IPS DF 6.9 (cell line): Measurements from ENCODE around the gene ERC2.

ENCODE experiments used
- DNase-seq: peaks from one replicate; pipeline ENCODE4 v3.0.0-alpha.2; 2013; ENCODE audit warnings: low read depth, low spot score
- H3K27ac ChIP-seq: one replicate; pipeline ENCODE4 v1.5.1; 2013; ENCODE audit warnings: low read length, control low read depth
- H3K27me3 ChIP-seq: 2 replicates; pipeline ENCODE4 v1.6.1; 2013; ENCODE audit warnings: mild to moderate bottlenecking, low read length; ENCODE audit not compliant: control insufficient read depth, insufficient read depth
- H3K36me3 ChIP-seq: 2 replicates; pipeline ENCODE4 v1.6.1; 2013; ENCODE audit warnings: low read length; ENCODE audit not compliant: control insufficient read depth, insufficient read depth
- H3K4me1 ChIP-seq: 2 replicates; pipeline ENCODE4 v1.6.1; 2013; ENCODE audit warnings: low read length; ENCODE audit not compliant: control insufficient read depth, insufficient read depth
- H3K4me3 ChIP-seq: 2 replicates; pipeline ENCODE4 v1.5.1; 2013; ENCODE audit warnings: mild to moderate bottlenecking, low read length
- H3K9me3 ChIP-seq: 2 replicates; pipeline ENCODE4 v1.6.1; 2013; ENCODE audit warnings: low read length, inconsistent platforms; ENCODE audit not compliant: control insufficient read depth, insufficient read depth
- WGBS: extraction: QIAGEN DNeasy Blood & Tissue Kit; methylation state at CpG from one replicate; pipeline ENCODE4 v1.1.7; 2013; ENCODE audit warnings: mixed read lengths, missing lambda C conversion rate; ENCODE audit not compliant: insufficient read length, insufficient coverage; 5-methylcytosine and 5-hydroxymethylcytosine counted together

ERC2 gene

GRCh38 chr3:55891106-55891505 lies 577.2 kb downstream of the ERC2 start:
- Histone ChIP-seq H3K27me3 (no peaks in the 10 kb centered on the region), H3K9me3 (no peaks in the 10 kb centered on the region), H3K27ac (no peak overlapping the region), H3K4me1 (peaks cover 2% of the 10 kb centered on the region), H3K4me3 (no peak overlapping the region), H3K36me3 (no peaks in the 10 kb centered on the region)
- WGBS: no CpG with 5 or more reads among the region's 2 CpGs
- DNase-seq: no peak

- no peak overlapping the region for H3K27ac ChIP-seq
- no CpG with 5 or more reads among the region's 7 CpGs for WGBS
Measured at GRCh38 chr3:55888282-55888885, 579.9 kb downstream of the ERC2 start.

GRCh38 chr3:55885721-55886120 lies 582.5 kb downstream of the ERC2 start:
- Histone ChIP-seq H3K27me3 (no peaks in the 10 kb centered on the region), H3K4me3 (no peak overlapping the region), H3K9me3 (no peaks in the 10 kb centered on the region), H3K4me1 (peaks cover 4% of the 10 kb centered on the region), H3K27ac (no peak overlapping the region), H3K36me3 (no peaks in the 10 kb centered on the region)
- no peak for DNase-seq
- WGBS: no CpG with 5 or more reads among the region's 1 CpG

More at GRCh38 chr3:55888282-55888885, 579.9 kb downstream of the ERC2 start:
- Histone ChIP-seq H3K9me3 (no peaks in the 10 kb centered on the region), H3K4me1 (peaks cover 4% of the 10 kb centered on the region), H3K27me3 (no peaks in the 10 kb centered on the region), H3K36me3 (no peaks in the 10 kb centered on the region), H3K4me3 (no peak overlapping the region)
- no peak for DNase-seq

- no peak overlapping the region for H3K27ac ChIP-seq
- H3K4me3 ChIP-seq: no peak overlapping the region
- H3K9me3 ChIP-seq: no peaks in the 10 kb centered on the region
- no peaks in the 10 kb centered on the region for H3K36me3 ChIP-seq
- peaks cover 4% of the 10 kb centered on the region for H3K4me1 ChIP-seq
- no peak for DNase-seq
- no CpG with 5 or more reads among the region's 2 CpGs for WGBS
- H3K27me3 ChIP-seq: no peaks in the 10 kb centered on the region
Measured at GRCh38 chr3:55884491-55885285, 583.6 kb downstream of the ERC2 start.

GRCh38 chr3:55884066-55884465 lies 584.2 kb downstream of the ERC2 start:
- DNase-seq: no peak
- no CpG with 5 or more reads among the region's 1 CpG for WGBS
- H3K4me1 ChIP-seq: peaks cover 4% of the 10 kb centered on the region
- H3K27me3 ChIP-seq: no peaks in the 10 kb centered on the region
- no peak overlapping the region for H3K27ac ChIP-seq
- H3K4me3 ChIP-seq: no peak overlapping the region
- H3K36me3 ChIP-seq: no peaks in the 10 kb centered on the region
- no peaks in the 10 kb centered on the region for H3K9me3 ChIP-seq

- no peak overlapping the region for H3K27ac ChIP-seq
- H3K27me3 ChIP-seq: no peaks in the 10 kb centered on the region
- H3K36me3 ChIP-seq: no peaks in the 10 kb centered on the region
- peaks cover 1% of the 10 kb centered on the region; the same call in 1 of the 2 replicates for H3K4me1 ChIP-seq
- no peaks in the 10 kb centered on the region for H3K9me3 ChIP-seq
- no peak for DNase-seq
- WGBS: no CpG with 5 or more reads among the region's 2 CpGs
- H3K4me3 ChIP-seq: no peak overlapping the region
Measured at GRCh38 chr3:55882006-55882405, 586.3 kb downstream of the ERC2 start.

GRCh38 chr3:55880357-55880756 lies 587.9 kb downstream of the ERC2 start:
- Histone ChIP-seq H3K4me1 (peaks cover 1% of the 10 kb centered on the region; the same call in 1 of the 2 replicates), H3K4me3 (no peak overlapping the region), H3K9me3 (no peaks in the 10 kb centered on the region), H3K27ac (no peak overlapping the region), H3K36me3 (no peaks in the 10 kb centered on the region), H3K27me3 (no peaks in the 10 kb centered on the region)
- DNase-seq: no peak

- WGBS: no CpG with 5 or more reads among the region's 2 CpGs
- no peaks in the 10 kb centered on the region for H3K36me3 ChIP-seq
- no peak for DNase-seq
- no peak overlapping the region for H3K27ac ChIP-seq
- no peaks in the 10 kb centered on the region for H3K9me3 ChIP-seq
- no peak overlapping the region for H3K4me3 ChIP-seq
- no peaks in the 10 kb centered on the region for H3K27me3 ChIP-seq
- no peaks in the 10 kb centered on the region for H3K4me1 ChIP-seq
Measured at GRCh38 chr3:55879901-55880331, 588.4 kb downstream of the ERC2 start.

- no peak for DNase-seq
- Histone ChIP-seq H3K27me3 (no peaks in the 10 kb centered on the region), H3K4me3 (no peak overlapping the region), H3K4me1 (no peaks in the 10 kb centered on the region), H3K9me3 (no peaks in the 10 kb centered on the region), H3K36me3 (no peaks in the 10 kb centered on the region), H3K27ac (no peak overlapping the region)
- no CpG with 5 or more reads among the region's 4 CpGs for WGBS
Measured at GRCh38 chr3:55877703-55878102, 590.6 kb downstream of the ERC2 start.

- no peaks in the 10 kb centered on the region for H3K4me1 ChIP-seq
- no peaks in the 10 kb centered on the region for H3K9me3 ChIP-seq
- no peaks in the 10 kb centered on the region for H3K36me3 ChIP-seq
- no peak overlapping the region for H3K27ac ChIP-seq
- no peaks in the 10 kb centered on the region for H3K27me3 ChIP-seq
- no peak overlapping the region for H3K4me3 ChIP-seq
- no peak for DNase-seq
Measured at GRCh38 chr3:55876560-55876959, 591.7 kb downstream of the ERC2 start.

- Histone ChIP-seq H3K4me1 (no peaks in the 10 kb centered on the region), H3K9me3 (no peaks in the 10 kb centered on the region), H3K36me3 (no peaks in the 10 kb centered on the region), H3K27ac (no peak overlapping the region), H3K4me3 (no peak overlapping the region), H3K27me3 (no peaks in the 10 kb centered on the region)
- DNase-seq: no peak
- no CpG with 5 or more reads among the region's 1 CpG for WGBS
Measured at GRCh38 chr3:55875113-55875512, 593.2 kb downstream of the ERC2 start.
